Gastrocnemius medialis (tissue), 4 donors: Measurements from ENCODE around the gene PLSCR5.

ENCODE experiments used
- POLR2A ChIP-seq, 2 donors: fragments of 450-650 bp; IDR thresholded peaks; one replicate each; pipeline ENCODE4 v1.6.1; 2017; ENCODE audit warnings: antibody characterized with exemption in 2 of 2, mild to moderate bottlenecking in 2 of 2, moderate library complexity in 2 of 2
- TF ChIP-seq, protein P1 (sequence below), 5 experiments: fragments of 450-650 bp in 3 of 5; fragments of 200-600 bp in 2 of 5; sonication (generic) in 2 of 5; IDR thresholded peaks in 4 of 5; conservative IDR thresholded peaks in 1 of 5; 1 replicate in 4 of 5; 2 replicates in 1 of 5; pipeline ENCODE4 v1.5.1; 2016 to 2019; ENCODE audit warnings: antibody characterized with exemption in 5 of 5, mild to moderate bottlenecking in 3 of 5, moderate library complexity in 3 of 5

DNA sequence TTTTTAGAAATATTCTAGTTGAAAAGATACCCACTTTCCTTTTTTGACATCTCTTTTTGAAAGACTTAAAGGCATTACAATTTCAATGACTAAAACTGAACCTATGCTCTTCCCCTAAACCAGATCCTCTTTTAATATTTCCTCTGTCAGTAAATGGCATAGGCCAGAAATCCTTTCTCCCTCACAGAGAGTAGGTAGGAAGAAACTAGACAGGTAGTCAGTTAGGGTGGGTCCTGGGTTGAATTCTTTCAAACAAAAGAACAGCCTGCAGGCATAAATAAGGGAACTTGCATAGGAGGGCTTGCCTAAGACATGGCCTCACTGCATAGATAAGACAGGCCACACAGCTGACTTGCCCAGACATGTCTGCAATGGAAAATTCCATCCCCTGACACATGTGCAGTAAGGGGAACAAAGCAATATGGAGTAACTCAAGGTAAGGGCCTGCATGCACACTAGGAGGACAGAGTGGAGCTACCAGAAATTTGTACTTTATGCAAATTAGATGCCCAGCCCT is 23.1 kb downstream of the PLSCR5 start:
- TF ChIP-seq POLR2A (IDR thresholded peaks at IDR 0.05): no peak
- TF ChIP-seq, protein P1, sequence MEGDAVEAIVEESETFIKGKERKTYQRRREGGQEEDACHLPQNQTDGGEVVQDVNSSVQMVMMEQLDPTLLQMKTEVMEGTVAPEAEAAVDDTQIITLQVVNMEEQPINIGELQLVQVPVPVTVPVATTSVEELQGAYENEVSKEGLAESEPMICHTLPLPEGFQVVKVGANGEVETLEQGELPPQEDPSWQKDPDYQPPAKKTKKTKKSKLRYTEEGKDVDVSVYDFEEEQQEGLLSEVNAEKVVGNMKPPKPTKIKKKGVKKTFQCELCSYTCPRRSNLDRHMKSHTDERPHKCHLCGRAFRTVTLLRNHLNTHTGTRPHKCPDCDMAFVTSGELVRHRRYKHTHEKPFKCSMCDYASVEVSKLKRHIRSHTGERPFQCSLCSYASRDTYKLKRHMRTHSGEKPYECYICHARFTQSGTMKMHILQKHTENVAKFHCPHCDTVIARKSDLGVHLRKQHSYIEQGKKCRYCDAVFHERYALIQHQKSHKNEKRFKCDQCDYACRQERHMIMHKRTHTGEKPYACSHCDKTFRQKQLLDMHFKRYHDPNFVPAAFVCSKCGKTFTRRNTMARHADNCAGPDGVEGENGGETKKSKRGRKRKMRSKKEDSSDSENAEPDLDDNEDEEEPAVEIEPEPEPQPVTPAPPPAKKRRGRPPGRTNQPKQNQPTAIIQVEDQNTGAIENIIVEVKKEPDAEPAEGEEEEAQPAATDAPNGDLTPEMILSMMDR (IDR thresholded peaks at IDR 0.05 in 4 of 5, conservative IDR thresholded peaks at IDR 0.05 in 1 of 5): no peak
